Astrocyte (in vitro differentiated cells and primary cell): Measurements from ENCODE around the gene MMP8. TPM values are rescaled to one million over a fixed set of nuclear protein-coding genes. Genes with fewer than 3 reads are reported as not detected.

Experiments used
- DNase-seq: peaks from one replicate; pipeline ENCODE4 v3.0.0-alpha.2; 2010; ENCODE audit warnings: low read depth
- FAIRE-seq: peaks from 2 replicates; lab custom pipeline; 2011; peaks lifted over from hg19 to GRCh38; lab: Jason Lieb, UNC
- H2AFZ ChIP-seq: 2 replicates; pipeline ENCODE4 v1.6.0; 2012; ENCODE audit warnings: low read depth, low read length, inconsistent platforms
- H3K27ac ChIP-seq: 2 replicates; pipeline ENCODE4 v1.5.1; 2011; ENCODE audit warnings: low read depth, low read length, inconsistent platforms
- H3K27me3 ChIP-seq: 2 replicates; pipeline ENCODE4 v1.6.0; 2011; ENCODE audit warnings: low read length, inconsistent platforms; ENCODE audit not compliant: insufficient read depth
- H3K36me3 ChIP-seq: 2 replicates; pipeline ENCODE4 v1.5.1; 2011; ENCODE audit warnings: low read length, inconsistent platforms; ENCODE audit not compliant: insufficient read depth
- H3K4me1 ChIP-seq: 2 replicates; pipeline ENCODE4 v1.5.1; 2011; ENCODE audit warnings: low read length, inconsistent platforms; ENCODE audit not compliant: insufficient read depth
- H3K4me2 ChIP-seq: 2 replicates; pipeline ENCODE4 v1.6.0; 2012; ENCODE audit warnings: low read length, inconsistent platforms
- H3K4me3 ChIP-seq: 2 replicates; pipeline ENCODE4 v1.5.1; 2011; ENCODE audit warnings: low read depth, mild to moderate bottlenecking, low read length, inconsistent platforms; ENCODE audit not compliant: insufficient read depth
- H3K79me2 ChIP-seq: 2 replicates; pipeline ENCODE4 v1.6.0; 2012; ENCODE audit warnings: mild to moderate bottlenecking, low read length, inconsistent platforms; ENCODE audit not compliant: insufficient read depth
- H3K9ac ChIP-seq: 2 replicates; pipeline ENCODE4 v1.6.0; 2012; ENCODE audit warnings: mild to moderate bottlenecking, low read length, inconsistent platforms
- H3K9me3 ChIP-seq: 2 replicates; pipeline ENCODE4 v1.5.1; 2012; ENCODE audit warnings: low read depth, mild to moderate bottlenecking, low read length, inconsistent platforms; ENCODE audit not compliant: insufficient read depth
- H4K20me1 ChIP-seq: 2 replicates; pipeline ENCODE4 v1.6.0; 2012; ENCODE audit warnings: low read length, inconsistent platforms; ENCODE audit not compliant: insufficient read depth
- H3K27ac Mint-ChIP-seq: one replicate; pipeline ENCODE4 v1.8.0; 2021; ENCODE audit warnings: mild to moderate bottlenecking, mixed read lengths; ENCODE audit not compliant: unreplicated experiment
- H3K27me3 Mint-ChIP-seq: one replicate; pipeline ENCODE4 v1.8.0; 2021; ENCODE audit warnings: low read depth, mixed read lengths; ENCODE audit not compliant: unreplicated experiment
- H3K36me3 Mint-ChIP-seq: one replicate; pipeline ENCODE4 v1.8.0; 2021; ENCODE audit warnings: low read depth, mixed read lengths; ENCODE audit not compliant: unreplicated experiment
- H3K4me1 Mint-ChIP-seq: one replicate; pipeline ENCODE4 v1.8.0; 2021; ENCODE audit warnings: low read depth, mixed read lengths; ENCODE audit not compliant: unreplicated experiment
- H3K4me3 Mint-ChIP-seq: one replicate; pipeline ENCODE4 v1.8.0; 2021; ENCODE audit warnings: mild to moderate bottlenecking, moderate library complexity, mixed read lengths; ENCODE audit not compliant: unreplicated experiment
- H3K9me3 Mint-ChIP-seq: one replicate; pipeline ENCODE4 v1.8.0; 2021; ENCODE audit warnings: mild to moderate bottlenecking, mixed read lengths; ENCODE audit not compliant: unreplicated experiment
- CTCF ChIP-seq: IDR thresholded peaks from 2 replicates; pipeline ENCODE4 v1.5.1; 2011; ENCODE audit warnings: low read depth, mild to moderate bottlenecking, inconsistent platforms, low read length, moderate library complexity; ENCODE audit not compliant: insufficient read depth
- EZH2 ChIP-seq: IDR thresholded peaks from 2 replicates; pipeline ENCODE4 v1.6.1; 2012; ENCODE audit warnings: mild to moderate bottlenecking, low read length, inconsistent platforms; ENCODE audit not compliant: insufficient read depth
- total RNA-seq: library from RNA; stranded (reverse); gene quantifications from 2 replicates; pipeline ENCODE4 v1.2.1, GENCODE V29; 2021

Gene MMP8
- total RNA-seq, 1 donor from 2014 or later, result not detected

- H3K36me3 ChIP-seq, result no peaks in the 10 kb centered on the region
- H3K4me2 ChIP-seq, result no peak overlapping the region
- H3K27ac ChIP-seq, result no peak overlapping the region
- H3K4me1 ChIP-seq, result peaks cover 8% of the 10 kb centered on the region
- FAIRE-seq, result peak; percentile 13
- H3K4me3 ChIP-seq, result no peak overlapping the region
- TF ChIP-seq CTCF (no peak), EZH2 (no peak)
- no peaks in the 10 kb centered on the region for H3K9me3 ChIP-seq
- Mint-ChIP-seq H3K9me3 (peaks cover 3% of the 10 kb centered on the region), H3K4me3 (no peak overlapping the region), H3K27ac (no peak overlapping the region), H3K36me3 (no peaks in the 10 kb centered on the region), H3K27me3 (no peaks in the 10 kb centered on the region), H3K4me1 (peaks cover 7% of the 10 kb centered on the region)
- peak; percentile 74 for DNase-seq
- no peaks in the 10 kb centered on the region for H3K27me3 ChIP-seq
- no peaks in the 10 kb centered on the region for H3K79me2 ChIP-seq
- no peaks in the 10 kb centered on the region for H4K20me1 ChIP-seq
- no peak overlapping the region for H2AFZ ChIP-seq
- H3K9ac ChIP-seq, result no peak overlapping the region
Observed at GRCh38 chr11:102727890-102728289, 3.1 kb upstream of the MMP8 start.

GRCh38 chr11:102722821-102723220 lies 1.9 kb downstream of the MMP8 start:
- Histone ChIP-seq H3K79me2 (no peaks in the 10 kb centered on the region), H3K4me3 (no peak overlapping the region), H3K9me3 (no peaks in the 10 kb centered on the region), H3K4me2 (no peak overlapping the region), H3K27me3 (peaks cover 3% of the 10 kb centered on the region), H3K9ac (no peak overlapping the region), H3K36me3 (no peaks in the 10 kb centered on the region), H4K20me1 (no peaks in the 10 kb centered on the region), H3K27ac (no peak overlapping the region), H3K4me1 (peaks cover 8% of the 10 kb centered on the region), H2AFZ (no peak overlapping the region)
- Mint-ChIP-seq H3K4me3 (no peak overlapping the region), H3K9me3 (peaks cover 6% of the 10 kb centered on the region), H3K4me1 (peaks cover 9% of the 10 kb centered on the region), H3K27ac (no peak overlapping the region), H3K36me3 (no peaks in the 10 kb centered on the region), H3K27me3 (peaks cover 2% of the 10 kb centered on the region)
- TF ChIP-seq EZH2 (no peak), CTCF (no peak)
- FAIRE-seq (no peak), DNase-seq (no peak)

- DNase-seq, result peak; percentile 20
- peaks cover 2% of the 10 kb centered on the region for H3K27me3 Mint-ChIP-seq
Observed at GRCh38 chr11:102719620-102720277, 5.0 kb downstream of the MMP8 start.

More at GRCh38 chr11:102719620-102720277, 5.0 kb downstream of the MMP8 start:
- H3K4me3 Mint-ChIP-seq, result no peak overlapping the region
- H3K36me3 Mint-ChIP-seq, result no peaks in the 10 kb centered on the region
- no peak overlapping the region for H2AFZ ChIP-seq
- H3K27ac ChIP-seq, result no peak overlapping the region
- no peaks in the 10 kb centered on the region for H4K20me1 ChIP-seq
- H3K79me2 ChIP-seq, result no peaks in the 10 kb centered on the region
- H3K4me2 ChIP-seq, result no peak overlapping the region
- H3K27ac Mint-ChIP-seq, result no peak overlapping the region
- H3K27me3 ChIP-seq, result peaks cover 3% of the 10 kb centered on the region
- no peaks in the 10 kb centered on the region for H3K36me3 ChIP-seq
- FAIRE-seq, result no peak
- peaks cover 2% of the 10 kb centered on the region for H3K4me1 Mint-ChIP-seq
- no peaks in the 10 kb centered on the region for H3K4me1 ChIP-seq
- no peak overlapping the region for H3K4me3 ChIP-seq
- H3K9ac ChIP-seq, result no peak overlapping the region
- peaks cover 6% of the 10 kb centered on the region for H3K9me3 Mint-ChIP-seq
- no peaks in the 10 kb centered on the region for H3K9me3 ChIP-seq
- TF ChIP-seq CTCF (no peak), EZH2 (no peak)
